Measurements from ENCODE around the gene PPP1R10.

PPP1R10 gene

DNA sequence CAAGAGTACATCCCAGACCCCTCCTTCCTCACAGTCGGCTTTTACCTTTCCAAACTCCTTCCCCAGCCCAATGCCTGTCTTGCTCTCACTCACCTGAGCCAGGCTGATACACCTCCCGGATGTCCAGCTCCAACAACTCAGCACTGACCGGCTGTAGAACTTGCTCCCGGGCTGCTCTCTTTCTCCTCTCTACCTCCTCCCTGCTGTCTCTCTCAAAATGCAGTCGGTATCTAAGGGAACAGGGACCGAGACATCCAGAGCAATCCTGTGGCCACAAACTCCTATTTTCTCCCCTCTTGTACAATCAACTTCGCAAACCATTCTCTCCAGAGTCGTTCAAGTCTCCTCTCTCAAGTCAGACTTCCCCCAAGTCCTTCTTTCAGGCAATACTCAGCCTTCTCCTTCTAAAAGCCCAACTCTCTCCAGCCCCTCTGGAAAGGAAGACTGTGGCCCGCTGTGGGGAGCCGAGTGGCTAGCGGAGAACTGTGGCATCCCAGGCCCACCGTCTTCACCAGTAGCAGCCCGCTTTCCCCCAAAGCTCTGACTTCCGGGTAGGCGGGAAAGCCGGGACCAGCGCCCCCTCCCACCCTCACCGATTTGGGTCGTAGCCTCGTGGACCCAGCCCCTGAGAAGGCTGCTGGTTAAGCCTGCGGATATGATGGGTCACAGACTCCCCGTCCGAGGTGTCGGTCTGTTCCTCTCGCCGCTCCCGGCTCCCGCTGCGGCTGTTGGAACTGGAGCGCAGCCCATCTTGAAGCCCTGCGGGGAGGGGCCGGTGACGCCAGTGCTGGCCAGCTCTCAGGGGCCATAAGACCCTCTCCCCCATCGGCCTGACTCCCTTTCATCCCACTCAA, 61.9 kb downstream of the PPP1R10 start:
- FAIRE-seq, result no peak

GRCh38 chr6:30554404-30554803, 62.6 kb downstream of the PPP1R10 start:
- FAIRE-seq, result no peak
